GM23338 (cell line): ENCODE measurements around the gene APC. TPM values are rescaled to one million over a fixed set of nuclear protein-coding genes. Genes with fewer than 3 reads are reported as not detected.

Experiments used
- CTCF ChIP-seq, 2 experiments: fragments of 200-600 bp in 1 of 2; sonication (generic) in 1 of 2; conservative IDR thresholded peaks; 2 replicates each; pipeline versions ENCODE4 v1.5.1 to v1.6.1; 2016 to 2017; ENCODE audit warnings: antibody characterized with exemption in 2 of 2, low read depth in 2 of 2, mild to moderate bottlenecking in 2 of 2, moderate library complexity in 1 of 2
- ETS1 ChIP-seq: IDR thresholded peaks from 2 replicates; pipeline ENCODE4 v1.6.1; 2016; ENCODE audit warnings: antibody characterized with exemption
- EZH2 ChIP-seq: fragments of 200-600 bp; sonication (generic); IDR thresholded peaks from one replicate; pipeline ENCODE4 v1.8.0; 2017; ENCODE audit warnings: antibody characterized with exemption, mild to moderate bottlenecking, low read depth; ENCODE audit not compliant: unreplicated experiment
- POLR2AphosphoS5 ChIP-seq: IDR thresholded peaks from 2 replicates; pipeline ENCODE4 v1.6.1; 2016; ENCODE audit warnings: antibody characterized with exemption, low read depth
- REST ChIP-seq: IDR thresholded peaks from one replicate; pipeline ENCODE4 v1.6.1; 2018; ENCODE audit warnings: antibody characterized with exemption; ENCODE audit not compliant: unreplicated experiment
- ZNF114 ChIP-seq: fragments of 250-450 bp; sonication (Bioruptor Pico); IDR thresholded peaks from 2 replicates; pipeline ENCODE4 v1.5.0; 2020; ENCODE audit warnings: mild to moderate bottlenecking, moderate library complexity
- ZNF462 ChIP-seq: fragments of 250-450 bp; sonication (Bioruptor Pico); IDR thresholded peaks from 2 replicates; pipeline ENCODE4 v1.5.0; 2020; ENCODE audit warnings: mild to moderate bottlenecking, moderate library complexity
- polyA plus RNA-seq: library from polyadenylated mRNA; unstranded; fragments of >200 nt; fragmentation: Nextera tagmentation; extraction: Ambion mirVana; gene quantifications from 2 replicates; pipeline ENCODE4 v1.2.1, GENCODE V29; 2016
- total RNA-seq: library from RNA; depleted of rRNA; stranded (reverse); fragments of >200 nt; shearing (Covaris generic); gene quantifications from 2 replicates; pipeline ENCODE4 v1.2.3, GENCODE V29; 2014

APC gene
- total and polyA plus RNA-seq, 2 experiments from 2014 or later: 42.4 to 62.9 TPM

GRCh38 chr5:112865128-112865527, 127.4 kb downstream of the APC start (continued):
- no peak for TF ChIP-seq ZNF462
- no peak for TF ChIP-seq ZNF114
- no peak for TF ChIP-seq REST
- no peak for TF ChIP-seq ETS1
- no peak for TF ChIP-seq CTCF (conservative IDR thresholded peaks at IDR 0.05; ENCODE audit: low read depth in 2 of 2)
- no peak for TF ChIP-seq POLR2AphosphoS5
- no peak for TF ChIP-seq EZH2
